ENCODE results near the gene GCH1. TPM values are rescaled to one million over a fixed set of nuclear protein-coding genes. Genes with fewer than 3 reads are reported as not detected.

The GCH1 gene
- total RNA-seq, 1 experiment from 2014 or later: 9.2 TPM

DNA sequence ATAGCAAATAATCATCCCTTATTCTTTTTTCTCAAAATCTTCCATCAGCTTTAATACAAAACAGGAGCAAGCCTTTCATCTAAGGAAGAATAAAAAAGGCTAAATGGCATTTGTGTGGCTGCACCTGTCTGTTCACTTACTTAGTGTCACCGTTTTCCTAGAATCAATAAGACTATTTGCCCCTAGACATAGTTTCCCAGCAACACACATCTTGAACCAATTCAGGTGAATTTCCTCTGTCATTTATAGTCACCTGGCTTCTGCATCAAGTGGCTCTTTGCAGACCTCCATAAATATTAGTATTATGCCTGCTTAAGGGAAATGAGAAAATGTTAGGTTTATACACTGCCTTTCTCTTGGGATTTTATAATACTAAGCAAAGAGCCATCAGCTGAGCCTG lies 17.4 kb upstream of the GCH1 start (continued):
- TF ChIP-seq, protein P1, sequence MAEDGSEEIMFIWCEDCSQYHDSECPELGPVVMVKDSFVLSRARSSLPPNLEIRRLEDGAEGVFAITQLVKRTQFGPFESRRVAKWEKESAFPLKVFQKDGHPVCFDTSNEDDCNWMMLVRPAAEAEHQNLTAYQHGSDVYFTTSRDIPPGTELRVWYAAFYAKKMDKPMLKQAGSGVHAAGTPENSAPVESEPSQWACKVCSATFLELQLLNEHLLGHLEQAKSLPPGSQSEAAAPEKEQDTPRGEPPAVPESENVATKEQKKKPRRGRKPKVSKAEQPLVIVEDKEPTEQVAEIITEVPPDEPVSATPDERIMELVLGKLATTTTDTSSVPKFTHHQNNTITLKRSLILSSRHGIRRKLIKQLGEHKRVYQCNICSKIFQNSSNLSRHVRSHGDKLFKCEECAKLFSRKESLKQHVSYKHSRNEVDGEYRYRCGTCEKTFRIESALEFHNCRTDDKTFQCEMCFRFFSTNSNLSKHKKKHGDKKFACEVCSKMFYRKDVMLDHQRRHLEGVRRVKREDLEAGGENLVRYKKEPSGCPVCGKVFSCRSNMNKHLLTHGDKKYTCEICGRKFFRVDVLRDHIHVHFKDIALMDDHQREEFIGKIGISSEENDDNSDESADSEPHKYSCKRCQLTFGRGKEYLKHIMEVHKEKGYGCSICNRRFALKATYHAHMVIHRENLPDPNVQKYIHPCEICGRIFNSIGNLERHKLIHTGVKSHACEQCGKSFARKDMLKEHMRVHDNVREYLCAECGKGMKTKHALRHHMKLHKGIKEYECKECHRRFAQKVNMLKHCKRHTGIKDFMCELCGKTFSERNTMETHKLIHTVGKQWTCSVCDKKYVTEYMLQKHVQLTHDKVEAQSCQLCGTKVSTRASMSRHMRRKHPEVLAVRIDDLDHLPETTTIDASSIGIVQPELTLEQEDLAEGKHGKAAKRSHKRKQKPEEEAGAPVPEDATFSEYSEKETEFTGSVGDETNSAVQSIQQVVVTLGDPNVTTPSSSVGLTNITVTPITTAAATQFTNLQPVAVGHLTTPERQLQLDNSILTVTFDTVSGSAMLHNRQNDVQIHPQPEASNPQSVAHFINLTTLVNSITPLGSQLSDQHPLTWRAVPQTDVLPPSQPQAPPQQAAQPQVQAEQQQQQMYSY (CRISPR knock-in tag; IDR thresholded peaks at IDR 0.05): no peak
- TF ChIP-seq, protein P2, sequence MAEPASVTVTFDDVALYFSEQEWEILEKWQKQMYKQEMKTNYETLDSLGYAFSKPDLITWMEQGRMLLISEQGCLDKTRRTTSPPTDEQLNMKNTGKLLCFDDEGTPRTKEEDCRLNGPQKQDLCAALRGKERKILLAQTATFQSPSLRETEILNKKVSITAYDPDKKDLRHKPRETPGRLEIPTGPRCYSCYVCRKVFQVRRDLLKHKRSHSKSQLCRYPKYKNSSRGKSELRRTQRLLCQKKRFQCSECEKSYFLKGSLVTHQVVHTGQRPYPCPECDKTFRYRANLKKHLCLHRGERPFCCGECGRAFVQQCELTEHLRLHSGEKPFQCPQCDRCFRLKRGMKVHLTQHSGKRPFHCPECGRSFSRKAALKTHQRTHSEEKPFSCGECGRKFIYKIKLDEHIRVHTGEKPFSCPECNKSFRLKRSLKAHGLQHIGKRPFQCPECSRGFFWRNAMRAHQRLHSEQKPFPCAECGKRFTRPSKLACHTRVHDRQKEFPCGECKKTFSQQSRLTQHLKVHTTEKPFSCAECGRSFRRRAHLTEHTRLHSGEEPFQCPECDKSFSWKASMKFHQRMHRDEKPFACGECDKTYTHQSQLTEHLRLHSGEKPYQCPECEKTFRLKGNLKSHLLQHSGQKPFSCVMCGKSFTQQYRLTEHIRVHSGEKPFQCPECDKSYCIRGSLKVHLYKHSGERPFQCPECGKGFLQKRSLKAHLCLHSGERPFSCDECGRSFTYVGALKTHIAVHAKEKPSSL (CRISPR knock-in tag; conservative IDR thresholded peaks at IDR 0.05): no peak
- no peak for TF ChIP-seq TEAD4 (CRISPR knock-in tag; IDR thresholded peaks at IDR 0.05)

DNA sequence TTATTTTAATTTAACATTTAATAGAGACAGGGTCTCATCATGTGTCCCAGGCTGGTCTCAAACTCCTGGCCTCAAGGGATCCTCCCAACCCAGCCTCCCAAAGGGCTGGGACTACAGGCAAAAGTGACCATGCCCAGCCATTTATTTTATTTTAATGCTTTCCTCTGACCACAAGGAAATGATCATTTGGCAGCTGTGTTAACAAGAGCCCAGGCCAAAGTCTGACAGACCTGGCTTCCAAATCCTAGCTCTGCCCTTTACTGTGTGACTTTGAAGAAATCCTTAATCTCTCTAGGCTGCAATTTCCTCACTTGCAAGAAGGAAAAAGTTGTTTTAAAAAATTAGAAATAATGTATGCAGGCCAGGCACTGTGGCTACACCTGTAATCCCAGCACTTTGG lies 16.7 kb upstream of the GCH1 start:
- H3K36me3 Mint-ChIP-seq: no peaks in the 10 kb centered on the region
- H3K4me3 Mint-ChIP-seq: no peak overlapping the region
- ChIA-PET CTCF (no interaction called here), POLR2A (no interaction called here)
- TF ChIP-seq, protein P3, sequence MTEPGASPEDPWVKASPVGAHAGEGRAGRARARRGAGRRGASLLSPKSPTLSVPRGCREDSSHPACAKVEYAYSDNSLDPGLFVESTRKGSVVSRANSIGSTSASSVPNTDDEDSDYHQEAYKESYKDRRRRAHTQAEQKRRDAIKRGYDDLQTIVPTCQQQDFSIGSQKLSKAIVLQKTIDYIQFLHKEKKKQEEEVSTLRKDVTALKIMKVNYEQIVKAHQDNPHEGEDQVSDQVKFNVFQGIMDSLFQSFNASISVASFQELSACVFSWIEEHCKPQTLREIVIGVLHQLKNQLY (CRISPR knock-in tag; IDR thresholded peaks at IDR 0.05): no peak
- TF ChIP-seq ZNF263 (CRISPR knock-in tag; IDR thresholded peaks at IDR 0.05; ENCODE audit: low read depth) (no peak), NR1H2 (CRISPR knock-in tag; IDR thresholded peaks at IDR 0.05) (no peak), TEAD4 (CRISPR knock-in tag; IDR thresholded peaks at IDR 0.05) (no peak), CREM (CRISPR knock-in tag; IDR thresholded peaks at IDR 0.05) (no peak), ZNF396 (CRISPR knock-in tag; IDR thresholded peaks at IDR 0.05; ENCODE audit: borderline replicate concordance) (no peak), CBFB (CRISPR knock-in tag; IDR thresholded peaks at IDR 0.05; ENCODE audit: low read depth) (no peak), CREB1 (CRISPR knock-in tag; IDR thresholded peaks at IDR 0.05) (no peak)
- TF ChIP-seq, protein P4, sequence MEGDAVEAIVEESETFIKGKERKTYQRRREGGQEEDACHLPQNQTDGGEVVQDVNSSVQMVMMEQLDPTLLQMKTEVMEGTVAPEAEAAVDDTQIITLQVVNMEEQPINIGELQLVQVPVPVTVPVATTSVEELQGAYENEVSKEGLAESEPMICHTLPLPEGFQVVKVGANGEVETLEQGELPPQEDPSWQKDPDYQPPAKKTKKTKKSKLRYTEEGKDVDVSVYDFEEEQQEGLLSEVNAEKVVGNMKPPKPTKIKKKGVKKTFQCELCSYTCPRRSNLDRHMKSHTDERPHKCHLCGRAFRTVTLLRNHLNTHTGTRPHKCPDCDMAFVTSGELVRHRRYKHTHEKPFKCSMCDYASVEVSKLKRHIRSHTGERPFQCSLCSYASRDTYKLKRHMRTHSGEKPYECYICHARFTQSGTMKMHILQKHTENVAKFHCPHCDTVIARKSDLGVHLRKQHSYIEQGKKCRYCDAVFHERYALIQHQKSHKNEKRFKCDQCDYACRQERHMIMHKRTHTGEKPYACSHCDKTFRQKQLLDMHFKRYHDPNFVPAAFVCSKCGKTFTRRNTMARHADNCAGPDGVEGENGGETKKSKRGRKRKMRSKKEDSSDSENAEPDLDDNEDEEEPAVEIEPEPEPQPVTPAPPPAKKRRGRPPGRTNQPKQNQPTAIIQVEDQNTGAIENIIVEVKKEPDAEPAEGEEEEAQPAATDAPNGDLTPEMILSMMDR (IDR thresholded peaks at IDR 0.05): no peak
- TF ChIP-seq, protein P5, sequence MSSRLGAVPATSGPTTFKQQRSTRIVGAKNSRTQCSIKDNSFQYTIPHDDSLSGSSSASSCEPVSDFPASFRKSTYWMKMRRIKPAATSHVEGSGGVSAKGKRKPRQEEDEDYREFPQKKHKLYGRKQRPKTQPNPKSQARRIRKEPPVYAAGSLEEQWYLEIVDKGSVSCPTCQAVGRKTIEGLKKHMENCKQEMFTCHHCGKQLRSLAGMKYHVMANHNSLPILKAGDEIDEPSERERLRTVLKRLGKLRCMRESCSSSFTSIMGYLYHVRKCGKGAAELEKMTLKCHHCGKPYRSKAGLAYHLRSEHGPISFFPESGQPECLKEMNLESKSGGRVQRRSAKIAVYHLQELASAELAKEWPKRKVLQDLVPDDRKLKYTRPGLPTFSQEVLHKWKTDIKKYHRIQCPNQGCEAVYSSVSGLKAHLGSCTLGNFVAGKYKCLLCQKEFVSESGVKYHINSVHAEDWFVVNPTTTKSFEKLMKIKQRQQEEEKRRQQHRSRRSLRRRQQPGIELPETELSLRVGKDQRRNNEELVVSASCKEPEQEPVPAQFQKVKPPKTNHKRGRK (CRISPR knock-in tag; IDR thresholded peaks at IDR 0.05; ENCODE audit: borderline replicate concordance): no peak
- TF ChIP-seq, protein P6, sequence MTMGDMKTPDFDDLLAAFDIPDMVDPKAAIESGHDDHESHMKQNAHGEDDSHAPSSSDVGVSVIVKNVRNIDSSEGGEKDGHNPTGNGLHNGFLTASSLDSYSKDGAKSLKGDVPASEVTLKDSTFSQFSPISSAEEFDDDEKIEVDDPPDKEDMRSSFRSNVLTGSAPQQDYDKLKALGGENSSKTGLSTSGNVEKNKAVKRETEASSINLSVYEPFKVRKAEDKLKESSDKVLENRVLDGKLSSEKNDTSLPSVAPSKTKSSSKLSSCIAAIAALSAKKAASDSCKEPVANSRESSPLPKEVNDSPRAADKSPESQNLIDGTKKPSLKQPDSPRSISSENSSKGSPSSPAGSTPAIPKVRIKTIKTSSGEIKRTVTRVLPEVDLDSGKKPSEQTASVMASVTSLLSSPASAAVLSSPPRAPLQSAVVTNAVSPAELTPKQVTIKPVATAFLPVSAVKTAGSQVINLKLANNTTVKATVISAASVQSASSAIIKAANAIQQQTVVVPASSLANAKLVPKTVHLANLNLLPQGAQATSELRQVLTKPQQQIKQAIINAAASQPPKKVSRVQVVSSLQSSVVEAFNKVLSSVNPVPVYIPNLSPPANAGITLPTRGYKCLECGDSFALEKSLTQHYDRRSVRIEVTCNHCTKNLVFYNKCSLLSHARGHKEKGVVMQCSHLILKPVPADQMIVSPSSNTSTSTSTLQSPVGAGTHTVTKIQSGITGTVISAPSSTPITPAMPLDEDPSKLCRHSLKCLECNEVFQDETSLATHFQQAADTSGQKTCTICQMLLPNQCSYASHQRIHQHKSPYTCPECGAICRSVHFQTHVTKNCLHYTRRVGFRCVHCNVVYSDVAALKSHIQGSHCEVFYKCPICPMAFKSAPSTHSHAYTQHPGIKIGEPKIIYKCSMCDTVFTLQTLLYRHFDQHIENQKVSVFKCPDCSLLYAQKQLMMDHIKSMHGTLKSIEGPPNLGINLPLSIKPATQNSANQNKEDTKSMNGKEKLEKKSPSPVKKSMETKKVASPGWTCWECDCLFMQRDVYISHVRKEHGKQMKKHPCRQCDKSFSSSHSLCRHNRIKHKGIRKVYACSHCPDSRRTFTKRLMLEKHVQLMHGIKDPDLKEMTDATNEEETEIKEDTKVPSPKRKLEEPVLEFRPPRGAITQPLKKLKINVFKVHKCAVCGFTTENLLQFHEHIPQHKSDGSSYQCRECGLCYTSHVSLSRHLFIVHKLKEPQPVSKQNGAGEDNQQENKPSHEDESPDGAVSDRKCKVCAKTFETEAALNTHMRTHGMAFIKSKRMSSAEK (CRISPR knock-in tag; IDR thresholded peaks at IDR 0.05; ENCODE audit: borderline replicate concordance): no peak
- no peaks in the 10 kb centered on the region for H3K9me3 Mint-ChIP-seq
- no peak for ATAC-seq
- no peaks in the 10 kb centered on the region for H3K4me1 Mint-ChIP-seq
- no peak overlapping the region for H3K27ac Mint-ChIP-seq
- DNase-seq (ENCODE audit: low spot score): no peak
- no peaks in the 10 kb centered on the region for H3K27me3 Mint-ChIP-seq (ENCODE audit: low read depth)
